Chondrocyte (in vitro differentiated cells): ENCODE data around the gene ZNF574. TPM values are rescaled to one million over a fixed set of nuclear protein-coding genes. Genes with fewer than 3 reads are reported as not detected.

Experiments used
- DNase-seq: peaks from one replicate; pipeline ENCODE4 v3.0.0; 2021; ENCODE audit warnings: mixed read lengths, low spot score
- H3K27ac Mint-ChIP-seq: one replicate; pipeline ENCODE4 v1.8.0; 2021; ENCODE audit warnings: mild to moderate bottlenecking, moderate library complexity, mixed read lengths; ENCODE audit not compliant: unreplicated experiment
- H3K27me3 Mint-ChIP-seq: 2 replicates; pipeline ENCODE4 v1.8.0; 2021; ENCODE audit warnings: low read depth, mixed read lengths
- H3K36me3 Mint-ChIP-seq: 2 replicates; pipeline ENCODE4 v1.8.0; 2021; ENCODE audit warnings: low read depth, mixed read lengths
- H3K4me1 Mint-ChIP-seq: 2 replicates; pipeline ENCODE4 v1.8.0; 2021; ENCODE audit warnings: low read depth, mild to moderate bottlenecking, mixed read lengths
- H3K4me3 Mint-ChIP-seq: one replicate; pipeline ENCODE4 v1.8.0; 2021; ENCODE audit warnings: mild to moderate bottlenecking, moderate library complexity, mixed read lengths; ENCODE audit not compliant: unreplicated experiment
- H3K9me3 Mint-ChIP-seq: 2 replicates; pipeline ENCODE4 v1.8.0; 2021; ENCODE audit warnings: low read depth, mixed read lengths
- CTCF ChIP-seq: fragments of 200-600 bp; sonication (generic); IDR thresholded peaks from 2 replicates; pipeline ENCODE4 v1.5.0; 2021; ENCODE audit warnings: antibody characterized with exemption, mild to moderate bottlenecking, moderate library complexity
- total RNA-seq: library from RNA; stranded (reverse); gene quantifications from 3 replicates; pipeline ENCODE4 v1.2.1, GENCODE V29; 2021

ZNF574 gene
- total RNA-seq, 1 donor from 2014 or later, result 13.0 TPM

GRCh38 chr19:42123765-42124164, 47.8 kb downstream of the ZNF574 start:
- no peak for DNase-seq
- Mint-ChIP-seq H3K27ac (no peak overlapping the region), H3K9me3 (peaks cover 5% of the 10 kb centered on the region), H3K4me3 (no peak overlapping the region), H3K4me1 (peaks cover 18% of the 10 kb centered on the region), H3K27me3 (no peaks in the 10 kb centered on the region), H3K36me3 (peaks cover 2% of the 10 kb centered on the region)
- TF ChIP-seq CTCF, result no peak

GRCh38 chr19:42124386-42124901, 48.5 kb downstream of the ZNF574 start:
- no peak overlapping the region for H3K4me3 Mint-ChIP-seq
- no peak for DNase-seq
- peaks cover 2% of the 10 kb centered on the region for H3K36me3 Mint-ChIP-seq
- peaks cover 23% of the 10 kb centered on the region for H3K4me1 Mint-ChIP-seq
- peaks cover 5% of the 10 kb centered on the region for H3K9me3 Mint-ChIP-seq
- no peak for TF ChIP-seq CTCF
- no peak overlapping the region for H3K27ac Mint-ChIP-seq
- H3K27me3 Mint-ChIP-seq, result no peaks in the 10 kb centered on the region

GRCh38 chr19:42125536-42125935, 49.6 kb downstream of the ZNF574 start:
- H3K27me3 Mint-ChIP-seq, result no peaks in the 10 kb centered on the region
- peaks cover 2% of the 10 kb centered on the region for H3K36me3 Mint-ChIP-seq
- no peak for TF ChIP-seq CTCF
- no peak overlapping the region for H3K27ac Mint-ChIP-seq
- peaks cover 5% of the 10 kb centered on the region for H3K9me3 Mint-ChIP-seq
- DNase-seq, result no peak
- H3K4me3 Mint-ChIP-seq, result no peak overlapping the region
- peaks cover 30% of the 10 kb centered on the region for H3K4me1 Mint-ChIP-seq

- Mint-ChIP-seq H3K9me3 (peaks cover 5% of the 10 kb centered on the region), H3K36me3 (peaks cover 2% of the 10 kb centered on the region), H3K4me3 (no peak overlapping the region), H3K27me3 (peaks cover 5% of the 10 kb centered on the region), H3K4me1 (peaks cover 21% of the 10 kb centered on the region), H3K27ac (no peak overlapping the region)
- no peak for TF ChIP-seq CTCF
- no peak for DNase-seq
These were observed 50.6 kb downstream of the ZNF574 start for GRCh38 chr19:42126574-42126973.

GRCh38 chr19:42129399-42130253, 53.7 kb downstream of the ZNF574 start:
- DNase-seq, result no peak
- peaks cover 19% of the 10 kb centered on the region for H3K4me1 Mint-ChIP-seq
- H3K27me3 Mint-ChIP-seq, result peaks cover 11% of the 10 kb centered on the region
- H3K9me3 Mint-ChIP-seq, result peaks cover 2% of the 10 kb centered on the region
- H3K27ac Mint-ChIP-seq, result no peak overlapping the region
- no peak overlapping the region for H3K4me3 Mint-ChIP-seq
- TF ChIP-seq CTCF, result no peak
- H3K36me3 Mint-ChIP-seq, result peaks cover under 1% of the 10 kb centered on the region
